Thoracic aorta (tissue), 2 donors: ENCODE results near the gene LRRC43. TPM values are rescaled to one million over a fixed set of nuclear protein-coding genes. Genes with fewer than 3 reads are reported as not detected.

Experiments used
- ATAC-seq: fragments of 150-250 bp; one replicate; pipeline ENCODE4 v1.8.0; 2017; ENCODE audit warnings: low read depth; ENCODE audit not compliant: insufficient number of reproducible peaks, low FRiP score
- DNase-seq: peaks from one replicate; pipeline ENCODE4 v3.0.0-alpha.2; 2020; ENCODE audit warnings: low spot score
- H3K27ac ChIP-seq, 2 donors: fragments of 200-600 bp; sonication (generic); 1 replicate in 1 of 2; 2 replicates in 1 of 2; pipeline ENCODE4 v1.5.1; 2016; ENCODE audit warnings: mild to moderate bottlenecking in 2 of 2, moderate library complexity in 2 of 2
- H3K27me3 ChIP-seq: fragments of 200-600 bp; sonication (generic); replicated peaks from 2 replicates; pipeline ENCODE4 v1.6.0; 2016; ENCODE audit warnings: mild to moderate bottlenecking; ENCODE audit not compliant: insufficient read depth
- H3K36me3 ChIP-seq: fragments of 200-600 bp; sonication (generic); one replicate; pipeline ENCODE4 v1.5.1; 2016
- H3K4me1 ChIP-seq, 2 donors: fragments of 200-600 bp; sonication (generic); 1 replicate in 1 of 2; 2 replicates in 1 of 2; pipeline versions ENCODE4 v1.5.1 to v1.6.0; 2016; ENCODE audit warnings: low read depth in 2 of 2, mild to moderate bottlenecking in 1 of 2; ENCODE audit not compliant: control insufficient read depth in 1 of 2
- H3K4me3 ChIP-seq: fragments of 200-600 bp; sonication (generic); 2 replicates; pipeline ENCODE4 v1.5.1; 2016; ENCODE audit warnings: mild to moderate bottlenecking
- H3K9me3 ChIP-seq: fragments of 200-600 bp; sonication (generic); 2 replicates; pipeline ENCODE4 v1.5.1; 2016
- CTCF ChIP-seq: fragments of 200-600 bp; sonication (generic); IDR thresholded peaks from one replicate; pipeline ENCODE4 v1.5.1; 2019; ENCODE audit warnings: antibody characterized with exemption
- total RNA-seq, 2 donors: library from RNA; depleted of rRNA; stranded (reverse); fragments of >200 nt; gene quantifications; one replicate each; pipeline versions ENCODE4 v1.1.0 to v1.2.3, GENCODE V29; 2016

LRRC43 gene
- total RNA-seq, 2 donors from 2014 or later, result not detected

DNA sequence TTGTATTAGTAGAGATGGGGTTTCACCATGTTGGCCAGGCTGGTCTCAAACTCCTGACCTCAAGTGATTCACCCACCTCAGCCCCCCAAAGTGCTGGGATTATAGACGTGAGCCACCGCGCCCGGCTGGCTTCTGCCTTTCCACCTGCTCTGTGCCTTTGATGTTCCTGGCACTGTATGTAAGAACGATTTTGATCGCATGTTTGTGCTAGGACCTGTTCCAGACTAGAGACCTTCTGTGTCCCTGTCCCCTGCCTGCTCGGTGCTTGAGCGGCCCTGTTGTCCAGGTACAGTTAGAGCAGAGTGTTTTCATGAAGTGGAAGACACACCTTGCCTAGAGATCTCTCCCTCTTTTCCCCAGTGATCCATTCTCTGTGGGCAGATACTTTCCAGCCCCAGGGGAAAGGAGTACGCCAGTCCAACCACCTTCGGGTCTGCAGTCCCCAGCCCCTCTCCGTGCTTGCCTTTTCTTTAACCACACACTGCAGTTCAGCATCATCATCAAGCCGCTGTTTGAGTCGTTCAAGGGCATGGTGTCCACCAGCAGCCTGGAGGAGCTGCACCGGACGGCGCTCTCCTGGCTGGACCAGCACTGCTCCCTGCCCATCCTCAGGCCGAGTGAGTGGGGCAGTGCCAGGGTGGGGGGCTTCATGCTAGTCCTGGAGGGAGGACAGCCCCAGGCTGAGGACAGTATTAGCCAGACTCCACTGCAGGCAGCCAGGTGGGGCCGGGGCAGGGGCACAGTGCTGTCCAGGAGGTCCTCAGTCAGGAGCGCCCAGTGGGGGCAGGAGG is 42.3 kb upstream of the LRRC43 start:
- DNase-seq (no peak), ATAC-seq (no peak)
- Histone ChIP-seq H3K4me1 (no peaks in the 10 kb centered on the region), H3K4me3 (no peak overlapping the region), H3K27me3 (no peaks in the 10 kb centered on the region), H3K9me3 (no peaks in the 10 kb centered on the region), H3K36me3 (peaks cover 48% of the 10 kb centered on the region), H3K27ac (no peak overlapping the region)
- no peak for TF ChIP-seq CTCF

DNA sequence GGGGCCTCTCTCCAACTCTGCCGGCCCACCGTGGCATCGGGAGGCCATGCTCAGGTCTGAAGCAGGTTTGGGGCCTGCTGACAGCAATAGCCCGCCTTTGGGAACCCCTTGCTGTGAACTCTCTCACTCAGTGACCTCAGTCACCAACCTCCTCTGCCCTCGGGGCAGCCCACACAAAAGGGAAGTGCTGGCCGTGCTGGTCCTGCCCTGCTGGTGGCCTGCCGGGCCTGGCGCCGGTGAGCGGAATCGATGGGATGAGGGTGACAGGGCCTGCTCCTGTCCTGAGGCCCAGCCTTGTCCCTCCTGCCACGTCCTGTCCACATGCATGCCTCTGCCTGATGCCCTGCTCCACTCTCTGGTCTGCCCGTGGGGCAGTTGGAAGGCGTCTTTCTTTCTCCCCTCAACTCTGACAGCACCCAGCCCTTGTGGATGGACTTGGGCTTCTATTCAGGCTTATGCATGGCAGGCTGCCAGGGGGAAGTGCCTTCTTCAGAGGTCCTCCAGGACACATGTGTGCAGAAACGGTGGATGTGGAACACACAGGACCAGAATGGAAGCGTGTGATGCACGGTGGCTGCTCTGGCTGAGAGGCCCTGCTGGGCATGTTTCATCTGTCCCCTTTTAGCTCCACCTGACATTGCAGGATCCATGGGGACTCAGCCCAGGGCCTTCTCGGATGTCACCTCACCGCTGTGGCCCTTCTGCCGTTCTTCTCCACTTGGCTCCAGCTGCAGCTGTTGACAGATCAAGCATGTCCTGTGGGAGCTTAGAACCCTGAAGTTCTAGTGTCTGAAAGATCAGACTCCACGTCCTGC is 40.8 kb upstream of the LRRC43 start:
- Histone ChIP-seq H3K27ac (no peak overlapping the region), H3K4me3 (no peak overlapping the region), H3K36me3 (peaks cover 48% of the 10 kb centered on the region), H3K27me3 (no peaks in the 10 kb centered on the region), H3K9me3 (no peaks in the 10 kb centered on the region), H3K4me1 (no peaks in the 10 kb centered on the region)
- DNase-seq (no peak), ATAC-seq (no peak)
- TF ChIP-seq CTCF, result no peak

DNA sequence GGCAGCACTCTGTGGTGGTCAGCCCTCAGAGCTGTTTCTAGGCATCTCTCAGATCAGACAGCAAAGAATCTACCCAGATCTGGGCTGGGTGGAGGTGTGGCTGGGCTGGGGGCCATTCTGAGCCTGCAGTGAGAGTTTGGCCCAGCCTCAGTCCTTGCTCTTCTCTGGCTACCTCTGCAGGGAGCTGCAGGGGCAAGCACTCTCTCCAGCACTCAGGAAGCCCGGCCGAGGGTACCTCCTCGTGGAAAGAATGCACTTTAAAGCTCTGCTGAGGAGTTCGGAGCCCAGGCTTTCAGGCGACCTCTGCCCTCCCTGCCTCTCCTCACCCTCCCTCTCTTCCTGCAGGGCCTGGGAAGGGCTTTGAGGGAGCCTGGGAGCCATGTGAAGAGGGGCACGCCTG is 40.1 kb upstream of the LRRC43 start:
- Histone ChIP-seq H3K9me3 (no peaks in the 10 kb centered on the region), H3K4me3 (no peak overlapping the region), H3K36me3 (peaks cover 48% of the 10 kb centered on the region), H3K27me3 (no peaks in the 10 kb centered on the region), H3K27ac (no peak overlapping the region), H3K4me1 (no peaks in the 10 kb centered on the region)
- no peak for TF ChIP-seq CTCF
- DNase-seq (no peak), ATAC-seq (no peak)

- Histone ChIP-seq H3K4me1 (no peaks in the 10 kb centered on the region), H3K9me3 (no peaks in the 10 kb centered on the region), H3K27me3 (no peaks in the 10 kb centered on the region), H3K4me3 (no peak overlapping the region), H3K27ac (no peak overlapping the region), H3K36me3 (peaks cover 33% of the 10 kb centered on the region)
- ATAC-seq (no peak), DNase-seq (no peak)
- no peak for TF ChIP-seq CTCF
Observed at GRCh38 chr12:122144885-122145284, 38.0 kb upstream of the LRRC43 start.
